Non-pigmented ciliary epithelial cell (primary cell): ENCODE results near the gene ATG7.

Experiments used
- DNase-seq: peaks from one replicate; pipeline ENCODE4 v3.0.0-alpha.2; 2010; ENCODE audit warnings: low read depth

The ATG7 gene

DNA sequence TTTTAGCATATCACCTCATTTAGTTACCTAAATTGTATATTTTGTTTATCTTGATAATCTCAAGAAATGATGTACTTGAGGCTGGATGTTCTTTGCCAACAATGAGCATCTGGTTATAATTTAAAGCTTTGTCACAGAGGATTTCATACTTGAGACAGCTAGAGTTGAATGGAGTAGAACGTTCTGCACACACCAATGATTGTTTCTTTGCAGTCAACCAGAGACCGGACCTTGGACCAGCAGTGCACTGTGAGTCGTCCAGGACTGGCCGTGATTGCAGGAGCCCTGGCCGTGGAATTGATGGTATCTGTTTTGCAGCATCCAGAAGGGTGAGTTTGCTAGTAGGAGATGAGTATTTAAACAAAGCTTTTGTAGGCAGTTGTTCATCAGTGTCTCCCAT lies 90.4 kb downstream of the ATG7 start:
- no peak for DNase-seq

DNA sequence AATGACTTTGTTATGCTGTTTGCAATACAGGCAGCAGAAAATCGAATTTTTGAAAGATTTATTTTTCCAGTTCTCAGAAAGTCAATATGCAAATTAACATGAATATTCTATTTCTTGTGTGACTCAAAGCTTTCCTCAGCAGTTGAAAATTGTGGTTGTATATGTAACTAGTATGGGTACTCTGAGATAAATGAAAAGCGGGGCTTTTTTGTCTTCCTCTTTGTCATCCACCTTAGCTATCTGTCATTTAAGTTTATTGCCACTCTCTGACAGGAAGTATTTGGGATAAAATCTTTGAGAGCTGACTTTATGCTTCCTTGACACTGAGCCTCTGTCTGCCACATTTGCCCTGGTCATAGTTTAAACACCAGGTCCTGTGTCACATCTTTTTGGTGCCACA lies 91.5 kb downstream of the ATG7 start:
- DNase-seq = no peak

DNA sequence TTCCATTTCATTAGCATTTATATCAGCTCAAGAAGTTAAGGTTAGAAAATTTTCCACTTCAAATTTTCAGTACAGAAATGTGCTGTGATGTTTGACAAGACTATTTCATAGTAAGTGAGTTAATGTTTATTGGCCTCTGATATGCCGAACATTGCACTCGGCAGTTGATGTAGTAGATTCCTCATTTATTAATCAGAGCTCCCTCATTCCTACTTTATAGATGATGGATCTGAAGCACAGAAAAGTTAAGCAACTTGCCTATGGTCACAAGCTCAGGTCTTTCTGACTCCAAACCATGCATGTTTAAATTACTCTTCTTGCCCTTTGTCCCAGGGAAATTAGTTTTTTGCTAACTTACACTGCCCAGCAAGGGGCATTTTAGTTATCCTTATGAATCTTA lies 92.0 kb downstream of the ATG7 start:
- DNase-seq = no peak

DNA sequence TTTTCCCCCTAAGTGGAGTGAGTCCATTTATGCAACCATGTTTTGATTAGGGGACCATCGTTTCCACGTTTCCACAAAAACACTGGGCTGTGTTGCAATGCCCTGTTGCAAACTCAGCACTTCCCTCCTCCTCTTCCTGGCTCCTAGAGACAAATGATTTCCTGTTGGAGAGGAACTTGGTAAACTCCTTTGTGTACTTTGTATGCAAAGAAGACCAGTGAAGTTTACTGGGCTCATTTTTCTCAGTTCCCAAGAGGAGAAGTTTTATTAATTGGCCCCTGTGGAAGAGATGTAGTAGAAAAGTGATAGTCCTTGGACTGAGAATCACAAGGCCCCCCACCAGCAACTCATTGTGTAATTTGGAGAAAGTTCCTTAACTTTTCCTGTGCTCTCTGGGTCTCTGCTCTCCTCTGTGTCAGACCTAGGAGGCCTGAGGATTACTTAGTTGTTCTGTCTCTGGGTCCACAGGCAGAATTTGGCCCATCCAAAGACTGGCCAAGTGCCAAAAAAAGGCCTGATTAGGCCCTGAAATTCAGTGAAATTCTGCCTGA lies 95.0 kb downstream of the ATG7 start:
- DNase-seq = no peak

DNA sequence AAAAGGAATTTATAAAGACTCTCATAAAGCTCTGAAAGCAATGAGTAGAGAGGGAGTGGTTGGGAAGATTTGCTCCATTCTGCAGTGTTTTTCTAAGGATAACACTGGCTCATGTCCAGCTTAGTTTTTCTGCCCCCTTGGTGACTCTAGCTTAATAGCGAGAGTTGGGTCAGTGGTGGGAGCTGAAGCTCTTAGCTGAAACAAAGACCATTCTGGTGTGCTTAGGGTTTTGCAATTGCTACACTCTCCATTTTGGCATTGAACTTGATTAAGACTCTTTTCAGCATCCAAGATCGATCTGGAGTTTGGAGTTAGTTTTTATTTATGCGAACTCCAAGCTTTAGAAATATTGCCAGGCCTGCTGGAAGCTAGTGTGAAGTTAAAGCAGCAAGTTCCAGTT lies 98.0 kb downstream of the ATG7 start:
- DNase-seq = no peak

DNA sequence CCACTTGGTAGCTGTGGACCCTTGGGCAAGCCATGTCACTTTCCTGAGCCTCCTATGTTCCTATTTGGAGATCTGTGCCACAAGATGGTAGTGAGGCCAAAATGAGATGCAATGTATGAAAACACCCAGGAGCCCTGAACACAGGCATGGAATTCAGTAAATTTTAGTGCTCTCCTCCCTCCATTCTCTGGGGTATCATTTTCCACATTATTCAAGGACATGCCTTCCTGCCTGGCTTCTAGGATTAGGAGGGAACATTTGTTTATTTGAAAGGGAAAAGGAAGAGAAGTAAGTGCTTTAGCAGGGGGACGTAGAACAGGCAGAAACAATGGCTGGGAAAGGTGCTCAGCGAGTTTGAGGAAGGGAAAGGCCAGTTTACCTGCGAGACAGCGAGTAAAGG lies 98.8 kb downstream of the ATG7 start:
- no peak for DNase-seq

DNA sequence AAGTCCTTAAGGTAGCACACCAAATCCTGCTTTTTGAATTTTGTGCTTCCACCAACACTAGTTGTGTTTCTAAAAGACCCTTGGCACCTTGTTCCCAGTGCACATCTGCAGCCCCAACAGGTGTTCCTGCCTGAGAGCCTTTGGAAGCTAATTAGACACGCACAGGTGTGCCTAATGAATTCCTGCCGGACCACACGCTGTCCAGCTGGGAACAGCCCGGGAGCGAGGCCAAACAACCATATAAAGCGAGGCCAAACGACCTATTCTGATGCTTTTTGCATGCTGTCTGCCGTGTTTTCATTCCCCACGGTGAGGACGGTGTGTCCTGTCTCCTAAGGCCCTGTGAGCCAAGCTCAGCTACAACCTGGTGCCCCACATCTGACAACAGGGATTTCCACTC lies 99.5 kb downstream of the ATG7 start:
- DNase-seq = no peak

DNA sequence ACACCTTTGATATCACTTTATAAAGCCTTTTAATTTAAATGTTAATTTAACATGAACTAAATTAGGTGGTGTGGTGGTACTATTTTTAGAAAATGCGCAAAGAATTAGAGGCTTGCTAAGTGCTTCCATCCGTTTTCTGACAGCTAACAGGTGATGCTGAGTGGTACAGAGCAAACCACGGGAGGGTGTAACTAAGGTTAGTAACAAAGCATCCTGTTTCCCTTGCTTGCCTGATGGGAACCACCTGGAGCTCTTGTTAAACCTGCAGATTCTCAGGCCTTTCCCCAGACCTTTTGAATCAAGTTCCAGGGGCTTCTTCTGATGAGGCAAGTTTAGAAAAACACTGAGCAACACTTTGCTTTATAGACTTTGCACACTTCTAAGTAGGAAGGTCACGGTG lies 101.0 kb downstream of the ATG7 start:
- no peak for DNase-seq

DNA sequence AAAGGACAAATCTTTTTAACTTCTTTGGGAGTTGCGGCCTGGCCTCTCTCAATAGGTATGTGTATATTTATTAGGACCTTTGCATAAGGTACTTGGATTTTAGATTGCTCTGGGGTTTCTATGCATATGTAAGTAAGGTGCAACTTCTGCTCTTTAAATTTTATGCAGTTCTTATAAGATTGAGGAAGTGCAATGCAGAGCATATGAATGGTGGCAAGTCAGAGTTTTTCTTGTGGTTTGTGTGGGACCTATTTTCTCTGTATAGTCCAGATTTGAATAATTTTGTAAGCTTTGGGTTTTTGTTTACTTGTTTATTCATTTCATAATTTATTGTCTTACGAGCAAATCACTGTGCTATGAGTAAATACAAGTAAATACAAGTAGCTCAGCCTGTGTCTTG lies 101.5 kb downstream of the ATG7 start:
- no peak for DNase-seq

DNA sequence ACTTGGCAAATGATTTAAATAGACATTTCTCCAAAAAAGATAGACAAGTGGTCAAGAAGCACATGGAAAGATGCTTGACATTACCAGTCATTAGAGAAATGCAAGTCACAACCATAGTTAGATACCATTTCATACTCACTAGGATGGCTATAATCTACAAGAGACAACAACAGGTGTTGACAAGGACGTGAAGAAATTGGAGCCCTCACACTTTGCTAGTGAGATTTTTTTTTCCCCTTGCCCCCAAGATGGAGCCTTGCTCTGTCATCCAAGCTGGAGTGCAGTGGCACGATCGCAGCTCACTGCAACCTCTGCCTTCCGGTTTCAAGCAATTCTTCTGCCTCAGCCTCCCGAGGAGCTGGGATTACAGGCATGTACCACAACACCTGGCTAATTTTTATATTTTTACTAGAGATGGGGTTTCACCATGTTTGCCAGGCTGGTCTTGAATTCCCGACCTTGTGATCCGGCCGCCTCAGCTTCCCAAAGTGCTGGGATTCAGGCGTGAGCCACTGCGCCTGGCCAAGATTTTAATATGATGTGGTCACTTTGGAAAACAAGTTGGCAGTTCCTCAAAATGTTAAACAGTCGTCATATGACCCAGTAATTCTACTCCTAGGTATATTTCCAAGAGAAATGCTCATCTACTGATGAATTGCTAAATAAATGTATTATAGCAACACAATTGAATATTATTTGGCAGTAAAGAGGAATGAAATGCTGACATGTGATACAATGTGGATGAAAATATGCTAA lies 103.3 kb downstream of the ATG7 start:
- no peak for DNase-seq

DNA sequence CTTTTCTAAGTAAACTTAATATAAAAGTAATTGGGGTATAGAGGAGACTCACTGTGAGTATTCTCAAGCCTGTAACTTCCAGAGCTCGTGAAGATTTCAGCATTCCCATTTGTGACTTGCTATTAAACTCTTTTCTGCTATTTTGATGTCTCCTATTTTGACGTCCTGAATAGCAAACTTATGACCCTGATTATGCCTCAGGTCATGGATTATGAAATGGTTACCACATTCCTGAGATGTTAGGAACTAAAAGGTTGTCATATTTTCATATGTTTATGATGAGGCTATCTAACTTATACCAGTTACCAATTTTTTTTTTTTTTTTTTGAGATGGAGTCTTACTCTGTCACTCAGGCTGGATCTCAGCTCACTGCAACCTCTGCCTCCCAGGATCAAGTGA lies 105.5 kb downstream of the ATG7 start:
- no peak for DNase-seq

DNA sequence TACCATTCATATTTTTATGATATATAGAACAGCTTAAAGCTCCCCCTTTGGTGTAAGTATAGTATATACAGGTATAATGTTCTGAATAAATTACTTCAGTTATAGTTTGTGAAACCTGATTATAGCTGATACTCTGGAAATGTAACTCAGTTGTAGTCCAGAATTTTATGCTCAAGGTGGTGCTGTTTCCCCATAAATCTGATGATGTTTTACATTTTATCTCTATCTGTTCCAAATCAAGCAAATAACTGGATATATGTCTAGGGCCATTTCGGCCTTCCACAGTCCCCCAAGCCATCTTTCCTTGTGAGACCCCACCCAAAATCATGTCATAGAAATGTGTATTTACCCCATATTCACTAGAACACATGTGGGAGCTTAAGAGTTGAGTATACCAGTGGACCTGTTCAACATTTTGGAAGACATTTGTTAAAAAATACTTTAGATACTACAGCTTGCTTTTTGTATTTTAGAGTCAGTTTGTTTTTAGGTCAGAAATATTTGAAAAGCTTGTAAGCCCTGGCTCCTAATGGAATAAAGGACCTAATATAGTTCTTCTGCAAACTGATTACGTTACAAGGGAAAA lies 107.1 kb downstream of the ATG7 start:
- DNase-seq = no peak

DNA sequence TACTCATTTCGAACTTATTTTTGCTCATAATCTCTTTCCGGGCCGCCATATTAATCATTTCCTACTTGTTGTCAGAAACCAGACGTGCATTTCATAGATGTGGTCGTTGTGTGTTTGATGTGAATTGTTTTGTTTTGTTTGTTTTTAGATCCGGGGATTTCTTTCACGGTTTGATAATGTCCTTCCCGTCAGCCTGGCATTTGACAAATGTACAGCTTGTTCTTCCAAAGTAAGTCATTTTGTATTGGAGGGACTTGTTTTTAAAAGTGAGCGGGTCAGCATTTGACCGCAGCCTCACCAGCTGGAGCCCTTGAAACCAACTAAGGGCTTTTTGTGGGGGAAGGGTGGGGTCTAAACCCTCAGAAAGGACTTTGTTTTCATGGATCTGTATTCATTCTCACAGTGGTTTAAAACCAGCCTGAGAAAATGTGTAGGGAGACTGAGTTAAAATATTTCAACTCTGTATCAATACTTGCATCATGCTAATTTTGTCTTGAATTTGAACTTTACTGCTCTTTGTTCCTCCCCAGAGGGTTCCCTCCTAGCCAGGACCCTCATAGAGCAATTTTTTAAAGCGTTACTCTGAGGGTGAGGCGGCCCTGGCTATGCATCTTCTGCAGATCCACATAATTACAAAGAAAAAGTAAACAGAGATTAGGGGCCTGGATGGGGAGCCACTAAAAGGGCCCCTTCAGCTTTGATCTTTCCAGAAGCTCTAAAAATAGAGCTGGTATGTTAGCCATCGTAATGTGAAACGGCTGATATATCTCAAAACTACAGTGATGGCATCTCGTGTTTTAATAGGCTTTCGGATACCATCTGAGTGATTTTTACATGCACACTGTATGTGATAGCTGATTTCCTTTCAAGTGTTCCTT lies 107.9 kb downstream of the ATG7 start:
- DNase-seq = no peak

DNA sequence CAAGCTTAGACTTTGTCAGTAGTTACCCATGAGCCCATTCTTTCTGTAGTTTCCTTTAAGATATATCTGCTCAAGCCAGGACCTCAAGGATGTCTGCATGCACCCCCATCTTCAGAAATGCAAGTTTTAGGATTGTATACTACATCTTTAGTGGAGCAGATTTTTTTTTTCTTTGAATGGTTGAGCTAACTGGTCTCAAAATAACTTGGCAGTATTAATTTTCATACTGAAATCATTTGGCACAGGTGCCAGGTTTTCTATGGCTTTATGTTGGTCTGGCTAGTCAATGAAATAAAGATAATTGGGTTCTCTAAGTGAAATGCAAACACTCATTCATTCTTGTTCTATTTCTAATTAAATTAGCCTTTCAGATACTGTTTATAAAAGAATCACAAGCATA lies 108.9 kb downstream of the ATG7 start:
- DNase-seq = no peak

DNA sequence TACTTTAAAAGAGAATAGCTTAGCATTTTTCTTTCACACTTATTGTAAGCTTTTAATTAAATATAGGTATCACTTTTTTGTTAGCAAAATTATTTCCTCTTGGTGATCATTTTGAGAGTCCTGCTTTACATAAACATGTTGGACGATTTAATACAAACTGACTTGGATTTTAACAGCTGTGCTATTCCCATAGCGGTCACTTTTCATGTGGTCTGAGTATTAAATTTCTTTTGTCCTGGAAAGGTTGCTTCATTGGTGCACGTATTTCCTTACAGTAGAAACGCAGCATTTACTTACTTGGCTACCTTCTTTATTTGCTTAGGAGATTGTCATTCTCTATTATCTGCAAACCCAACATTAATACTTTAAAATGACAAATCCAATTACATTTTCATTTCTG lies 109.4 kb downstream of the ATG7 start:
- DNase-seq = no peak

DNA sequence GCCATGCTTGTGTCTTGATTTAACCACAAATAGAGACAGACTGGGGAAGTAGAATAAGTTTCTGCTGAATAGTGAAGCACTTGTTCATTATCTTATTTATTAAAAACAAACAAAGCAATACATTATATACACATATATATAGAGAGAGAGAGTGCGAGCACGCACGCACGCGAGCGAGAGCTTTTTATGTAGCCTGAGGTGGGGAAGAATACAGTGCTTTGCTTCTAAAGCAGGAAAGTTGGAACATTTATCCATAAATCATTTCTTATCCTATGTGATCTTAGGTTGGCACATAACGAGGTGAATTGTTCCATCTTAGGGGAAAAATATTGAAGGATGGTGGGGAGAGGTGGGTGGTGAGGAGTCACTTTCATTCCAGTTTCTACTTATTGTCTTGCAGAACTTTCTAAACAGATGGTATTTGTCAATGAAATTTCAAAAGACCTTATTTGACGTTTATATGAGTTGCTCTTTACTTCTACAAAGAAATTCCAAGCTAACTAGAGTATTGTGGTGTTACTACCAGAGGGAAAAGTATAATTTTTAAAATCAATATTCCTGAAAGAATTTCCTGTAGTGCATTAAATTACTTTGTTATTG lies 110.0 kb downstream of the ATG7 start:
- no peak for DNase-seq

DNA sequence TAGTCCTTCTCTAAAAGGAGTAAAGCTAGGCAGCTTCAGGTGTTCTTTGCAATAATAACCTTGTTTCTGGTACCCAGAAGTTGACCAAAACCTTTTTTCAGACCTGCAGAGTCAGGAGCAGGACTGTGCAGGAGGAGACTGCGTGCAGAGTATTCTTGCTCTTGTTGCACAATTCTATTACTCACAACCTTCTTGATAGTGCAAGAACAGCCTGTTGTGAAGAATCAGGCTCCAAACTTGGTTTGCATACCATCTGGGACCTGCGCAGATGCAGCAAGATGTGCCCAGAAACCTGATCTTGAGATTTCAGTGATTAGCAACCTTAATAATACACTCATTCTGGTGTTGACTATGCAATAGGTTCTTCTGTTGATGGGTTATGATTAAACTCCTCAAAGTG lies 111.9 kb downstream of the ATG7 start:
- DNase-seq = no peak

DNA sequence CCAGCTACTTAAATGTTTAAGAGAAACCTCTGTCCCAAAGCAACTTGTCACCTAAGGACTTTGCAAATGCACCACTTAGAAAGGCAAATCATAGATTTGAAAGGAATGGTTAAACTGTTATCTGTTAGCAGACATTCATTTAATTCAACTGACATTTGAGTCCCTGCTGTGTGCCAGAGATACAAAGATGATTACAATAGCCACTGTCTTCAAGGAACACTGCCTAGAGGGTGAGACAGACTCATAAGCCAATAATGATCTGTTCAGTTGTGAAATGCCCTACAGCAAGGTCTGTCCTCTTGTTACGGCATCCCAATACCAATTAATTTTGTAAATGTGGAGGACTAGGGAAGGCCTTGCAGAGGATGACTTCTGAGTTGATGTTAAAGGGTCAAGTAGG lies 113.1 kb downstream of the ATG7 start:
- DNase-seq = no peak

DNA sequence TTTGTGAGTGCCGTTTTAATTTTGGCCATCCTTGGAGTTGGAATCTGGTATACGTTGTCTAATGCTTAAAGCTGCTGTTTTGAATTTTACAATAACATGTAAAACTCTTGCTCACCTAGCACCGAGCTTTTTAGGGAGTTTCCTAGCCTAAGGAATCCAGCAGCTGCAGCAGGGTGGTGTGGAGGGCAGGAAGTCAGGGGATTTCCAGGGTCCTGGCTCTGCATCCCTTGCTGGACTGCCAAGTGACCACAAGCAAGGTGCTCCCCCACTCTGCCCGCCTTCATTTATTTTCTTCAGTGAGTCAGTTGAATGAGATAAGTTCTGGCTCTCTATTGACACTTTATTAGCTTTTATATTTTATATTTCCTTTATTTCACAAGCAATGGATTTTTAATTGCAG lies 113.7 kb downstream of the ATG7 start:
- peak; percentile 75 for DNase-seq

DNA sequence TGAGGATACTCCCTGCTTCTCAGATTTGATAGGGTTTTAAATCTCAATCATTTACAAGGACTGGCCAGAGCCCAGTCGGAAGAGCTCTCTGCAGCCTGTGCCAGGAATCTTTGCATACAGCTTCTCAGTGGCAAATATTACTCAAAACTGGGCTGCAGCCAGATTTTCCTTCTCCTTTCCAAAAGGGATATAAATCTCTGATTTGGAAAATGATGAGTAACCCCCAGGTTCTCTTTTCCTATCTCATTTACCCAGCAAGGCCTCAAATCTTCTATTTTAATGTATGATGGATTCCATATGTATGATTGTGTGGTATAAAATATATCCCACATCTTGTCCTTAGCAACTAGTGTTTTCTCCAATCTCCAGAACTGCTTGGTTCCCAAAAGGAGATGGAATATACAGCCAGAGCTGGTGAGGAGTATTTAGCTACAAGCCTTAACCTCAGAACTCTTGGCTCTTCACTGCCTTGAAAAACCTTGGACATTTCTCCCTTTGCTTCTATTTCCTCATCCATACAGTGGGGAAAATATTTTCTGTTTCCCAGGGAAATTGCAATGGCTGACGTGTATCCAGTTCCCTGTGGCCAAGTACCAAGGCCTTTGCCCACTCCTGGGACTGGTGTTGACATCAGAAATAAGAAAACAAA lies 114.4 kb downstream of the ATG7 start:
- no peak for DNase-seq

DNA sequence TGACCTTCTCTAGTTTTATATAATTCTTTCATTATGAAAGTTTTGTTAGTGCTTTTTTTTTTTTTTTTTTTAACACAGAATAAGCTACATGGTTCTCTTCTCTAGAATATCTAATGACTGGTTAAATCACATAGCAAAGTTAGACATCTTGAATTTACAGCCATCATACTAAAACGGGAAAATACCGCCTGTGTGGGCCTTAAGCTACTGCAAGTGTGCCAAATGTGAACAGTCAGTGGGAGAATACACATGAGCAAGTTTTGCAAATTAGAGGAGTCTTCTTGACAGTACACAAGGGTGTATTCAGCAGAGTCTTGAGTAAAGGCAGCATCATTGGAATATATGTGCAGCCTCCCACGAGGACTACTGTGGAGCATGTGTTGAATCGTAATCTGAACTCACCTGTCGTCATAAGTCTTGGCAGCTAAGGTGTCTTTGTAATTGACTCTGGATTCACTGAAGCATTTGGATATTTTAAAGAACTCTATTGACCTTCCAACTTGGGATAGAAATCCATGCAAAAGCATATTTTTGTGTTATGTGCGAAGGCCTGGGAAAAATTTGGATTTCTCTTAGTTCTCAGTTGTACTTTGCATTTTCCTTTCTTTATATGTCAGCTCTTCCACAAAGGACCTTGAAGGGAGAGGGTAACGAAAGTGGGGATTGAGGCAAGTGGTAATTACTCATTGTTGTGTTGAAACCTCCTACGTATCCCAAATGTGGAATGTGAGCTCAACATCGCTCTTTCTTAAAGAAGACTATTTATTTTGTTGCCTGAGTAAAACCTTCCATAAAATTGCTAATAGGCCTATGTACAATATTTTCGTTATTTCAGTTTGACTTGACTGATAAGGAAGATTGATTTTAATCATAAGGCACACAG lies 117.4 kb downstream of the ATG7 start:
- no peak for DNase-seq
